Lung microvascular endothelial cell (primary cell): Measurements from ENCODE around the gene GRK5. TPM values are rescaled to one million over a fixed set of nuclear protein-coding genes. Genes with fewer than 3 reads are reported as not detected.

Experiments used
- DNase-seq, 2 donors: peaks; one replicate each; pipeline versions ENCODE4 v3.0.0 to v3.0.0-alpha.2; 2010; ENCODE audit warnings: low read depth in 2 of 2
- total RNA-seq: library from RNA; depleted of rRNA; stranded (reverse); fragments of >200 nt; gene quantifications from 2 replicates; pipeline ENCODE4 v1.2.1, GENCODE V29; 2014

Gene GRK5
- total RNA-seq, 1 donor from 2014 or later, result 33.7 TPM

- no peak for DNase-seq
Measured at GRCh38 chr10:119292968-119293760, 85.8 kb downstream of the GRK5 start.

GRCh38 chr10:119296703-119297102 is 89.3 kb downstream of the GRK5 start:
- DNase-seq, result no peak

GRCh38 chr10:119297207-119297968 is 90.0 kb downstream of the GRK5 start:
- DNase-seq, result no peak

- DNase-seq, result no peak
Measured at GRCh38 chr10:119298810-119299209, 91.4 kb downstream of the GRK5 start.

- peak; percentile 28 to 45 for DNase-seq
Measured at GRCh38 chr10:119299531-119299930, 92.2 kb downstream of the GRK5 start.

- DNase-seq, result peak in 1 of 2 donors; percentile 65
Measured at GRCh38 chr10:119301397-119301796, 94.0 kb downstream of the GRK5 start.

- no peak for DNase-seq
Measured at GRCh38 chr10:119302172-119302571, 94.8 kb downstream of the GRK5 start.

- no peak for DNase-seq
Measured at GRCh38 chr10:119302591-119303253, 95.4 kb downstream of the GRK5 start.

GRCh38 chr10:119303886-119304285 is 96.5 kb downstream of the GRK5 start:
- no peak for DNase-seq

- DNase-seq, result no peak
Measured at GRCh38 chr10:119304541-119304940, 97.2 kb downstream of the GRK5 start.

- DNase-seq, result peak; percentile 98 to 99
Measured at GRCh38 chr10:119305860-119306513, 98.6 kb downstream of the GRK5 start.

- peak; percentile 46 to 82 for DNase-seq
Measured at GRCh38 chr10:119306514-119306951, 99.2 kb downstream of the GRK5 start.

- DNase-seq, result peak in 1 of 2 donors; percentile 39
Measured at GRCh38 chr10:119306986-119307392, 99.6 kb downstream of the GRK5 start.

GRCh38 chr10:119308089-119308488 is 100.7 kb downstream of the GRK5 start:
- DNase-seq, result no peak

GRCh38 chr10:119308551-119309422 is 101.4 kb downstream of the GRK5 start:
- peak in 1 of 2 donors; percentile 42 for DNase-seq

- DNase-seq, result no peak
Measured at GRCh38 chr10:119309423-119309770, 102.0 kb downstream of the GRK5 start.

GRCh38 chr10:119310806-119311205 is 103.4 kb downstream of the GRK5 start:
- no peak for DNase-seq

- no peak for DNase-seq
Measured at GRCh38 chr10:119312241-119312640, 104.9 kb downstream of the GRK5 start.

- no peak for DNase-seq
Measured at GRCh38 chr10:119313024-119313423, 105.7 kb downstream of the GRK5 start.

GRCh38 chr10:119313644-119314043 is 106.3 kb downstream of the GRK5 start:
- DNase-seq, result no peak

- no peak for DNase-seq
Measured at GRCh38 chr10:119314061-119314460, 106.7 kb downstream of the GRK5 start.
